Measurements from ENCODE around the gene DPP10.
"Not testable (repeated sequence)": the region's sequence is repeated elsewhere in the genome, so short reads cannot be mapped to it uniquely, and the experiment has no call there.

The DPP10 gene

DNA sequence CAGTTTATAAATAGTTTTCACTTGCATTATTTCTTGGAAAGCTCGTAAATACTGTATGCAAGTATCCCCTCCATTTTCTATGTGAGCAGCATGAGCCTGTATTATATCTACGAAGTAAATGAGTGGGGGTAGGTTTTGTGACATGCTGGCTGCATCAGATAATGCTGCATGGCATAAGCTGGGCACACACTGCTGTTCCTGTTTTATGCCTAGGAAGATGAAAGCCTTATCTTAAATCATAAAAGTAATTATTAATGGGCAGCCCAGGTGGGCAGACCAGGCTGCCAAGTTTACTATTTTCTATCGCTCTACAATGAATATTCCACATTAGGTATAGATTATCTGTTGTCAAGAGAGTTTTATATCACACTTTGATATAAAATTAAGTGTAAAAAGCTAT, 854.6 kb downstream of the DPP10 start:
- DNase-seq: no peak

DNA sequence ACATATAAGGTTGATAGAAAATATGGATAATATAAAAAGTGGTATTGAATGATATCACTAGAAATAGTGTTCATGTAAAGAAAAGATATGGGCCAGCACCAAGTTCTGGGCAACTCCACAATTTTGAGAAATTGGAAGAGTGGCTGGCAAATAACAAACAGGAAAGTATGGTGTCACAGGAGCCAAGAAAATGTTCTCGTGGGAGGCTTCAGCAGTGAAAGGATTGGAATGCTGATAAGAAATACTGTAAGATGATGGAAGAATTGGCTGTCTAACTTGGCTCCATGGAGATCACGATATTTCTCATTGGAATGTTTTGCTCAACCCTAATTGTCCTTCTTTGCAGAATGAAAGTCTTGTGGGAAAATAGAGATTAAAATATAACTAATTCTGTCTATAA, 856.8 kb downstream of the DPP10 start:
- DNase-seq: no peak

DNA sequence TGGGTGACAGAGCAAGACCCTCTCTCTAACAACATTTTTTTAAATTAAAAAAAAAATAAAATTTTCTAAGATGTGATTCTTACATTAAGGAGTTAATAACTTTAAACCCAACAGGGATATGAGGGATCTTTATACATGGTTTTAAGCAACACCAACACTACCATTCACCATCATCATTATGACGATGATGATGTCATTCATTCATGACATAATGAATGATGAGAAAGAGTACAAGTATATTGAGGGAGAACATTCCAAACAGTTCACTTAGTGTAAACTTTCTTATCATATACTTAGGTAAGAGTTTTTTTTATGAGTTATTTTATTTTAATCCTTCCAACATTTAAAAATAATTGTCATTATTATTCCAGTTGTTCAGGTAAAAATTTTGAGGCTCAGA, 863.3 kb downstream of the DPP10 start:
- DNase-seq: no peak

DNA sequence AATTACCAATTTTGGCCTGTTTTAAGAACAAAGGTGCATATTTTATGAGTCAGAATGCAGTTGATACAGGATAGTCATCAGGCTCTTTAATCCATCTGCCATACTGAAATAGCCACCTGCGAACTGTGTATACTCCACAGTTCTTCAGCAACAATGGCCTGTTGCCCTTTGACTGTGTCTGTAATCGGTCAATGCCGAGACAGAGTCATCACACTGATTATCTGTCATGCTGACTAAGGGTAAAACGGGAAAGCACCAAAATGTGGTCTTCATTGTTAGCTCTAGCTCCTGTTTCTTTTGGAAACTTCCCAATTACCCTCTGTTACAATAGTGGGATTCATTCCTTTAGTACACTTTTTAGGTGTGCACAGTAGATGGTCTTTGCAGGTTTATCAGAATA, 871.7 kb downstream of the DPP10 start:
- no peak for DNase-seq

DNA sequence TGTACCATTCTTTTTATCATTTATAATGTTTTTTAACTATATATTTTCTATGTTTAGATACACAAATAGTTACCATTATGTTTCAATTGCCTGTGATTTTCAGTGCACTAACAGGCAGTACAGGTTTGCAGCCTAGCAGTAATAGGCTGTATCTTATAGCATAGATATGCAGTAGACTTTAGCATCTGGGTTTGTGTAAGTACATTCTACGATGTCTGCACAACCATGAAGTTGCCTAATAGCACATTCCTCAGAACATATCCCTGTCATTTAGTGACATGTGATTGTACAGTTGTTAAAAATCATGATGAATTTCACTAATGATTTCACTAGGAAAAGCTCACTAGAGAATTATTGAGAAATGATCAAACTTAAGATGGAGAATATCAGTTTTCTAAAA, 884.6 kb downstream of the DPP10 start:
- no peak for DNase-seq

DNA sequence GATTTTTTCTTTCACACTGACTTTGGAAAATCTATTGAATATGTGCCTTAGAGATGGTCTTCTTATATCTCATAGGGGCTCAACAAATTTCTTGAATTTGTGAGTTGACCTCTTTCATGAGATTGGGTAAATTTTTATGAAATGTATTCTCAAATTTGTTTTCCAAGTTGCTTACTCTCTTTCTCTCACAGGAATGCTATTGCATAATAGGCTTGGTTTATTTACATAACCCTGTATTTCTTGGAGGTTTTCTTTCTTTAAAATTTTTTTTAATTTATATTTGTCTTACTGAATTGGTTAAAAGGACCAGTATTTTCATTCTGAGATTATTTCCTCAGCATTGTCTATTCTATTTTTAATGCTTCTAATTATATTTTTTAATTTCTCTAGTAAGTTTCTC, 917.1 kb downstream of the DPP10 start:
- DNase-seq: no peak

DNA sequence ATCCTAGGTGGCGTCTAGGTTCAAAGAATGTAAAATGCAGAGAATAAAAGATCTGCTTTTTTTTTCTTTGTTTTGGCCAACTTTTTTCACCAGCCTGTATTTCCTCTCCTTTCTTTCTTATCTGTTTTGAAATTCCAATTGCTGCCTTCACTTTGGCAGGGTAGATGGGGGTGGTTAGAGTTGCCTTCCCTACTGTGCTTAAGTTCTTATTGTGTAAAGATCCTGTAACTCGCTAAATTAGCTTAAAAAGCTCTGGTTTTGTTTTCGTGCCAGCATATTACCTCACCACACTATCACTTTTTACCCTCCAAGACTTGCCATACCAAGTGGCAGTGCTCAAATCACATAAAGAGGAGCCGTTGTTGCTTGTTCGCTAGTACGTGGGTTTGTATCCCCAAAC, 921.7 kb downstream of the DPP10 start:
- DNase-seq: no peak

DNA sequence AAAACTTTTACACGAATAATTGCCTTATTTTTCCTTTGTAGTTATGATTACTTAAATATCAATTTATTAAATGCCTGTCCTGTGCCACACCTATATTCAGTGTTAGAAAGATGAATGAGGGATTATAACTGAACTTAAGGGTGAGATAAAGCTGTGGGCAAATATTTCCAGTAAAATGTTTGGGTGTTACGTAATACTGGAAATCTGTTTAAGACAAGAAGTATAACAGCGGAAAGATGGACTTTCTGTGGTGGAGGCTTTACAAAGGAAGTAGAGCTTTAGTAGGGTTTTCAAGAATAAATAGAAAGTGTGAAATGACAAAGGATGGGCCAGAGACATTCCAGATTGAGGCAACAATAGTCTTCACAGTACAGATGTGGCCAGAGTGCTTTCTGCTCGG, 927.0 kb downstream of the DPP10 start:
- DNase-seq: no peak

DNA sequence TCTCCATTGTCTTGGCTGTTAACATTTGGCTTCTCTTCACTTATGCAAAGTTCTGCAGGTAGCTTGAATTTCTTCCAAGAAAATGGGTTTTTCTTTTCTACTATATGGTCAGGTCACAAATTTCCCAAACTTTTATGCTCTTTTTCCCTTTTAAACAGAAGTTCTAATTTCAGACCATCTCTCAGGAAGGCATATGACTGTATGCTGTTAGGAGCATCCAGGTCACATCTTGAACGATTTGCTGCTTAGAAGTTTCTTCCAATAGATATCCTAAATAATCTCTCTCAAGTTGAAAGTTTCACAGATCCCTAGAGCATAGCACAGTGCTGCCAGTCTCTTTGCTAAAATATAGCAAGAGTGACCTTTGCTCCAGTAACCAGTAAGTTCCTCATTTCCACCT, 932.5 kb downstream of the DPP10 start:
- DNase-seq: no peak

DNA sequence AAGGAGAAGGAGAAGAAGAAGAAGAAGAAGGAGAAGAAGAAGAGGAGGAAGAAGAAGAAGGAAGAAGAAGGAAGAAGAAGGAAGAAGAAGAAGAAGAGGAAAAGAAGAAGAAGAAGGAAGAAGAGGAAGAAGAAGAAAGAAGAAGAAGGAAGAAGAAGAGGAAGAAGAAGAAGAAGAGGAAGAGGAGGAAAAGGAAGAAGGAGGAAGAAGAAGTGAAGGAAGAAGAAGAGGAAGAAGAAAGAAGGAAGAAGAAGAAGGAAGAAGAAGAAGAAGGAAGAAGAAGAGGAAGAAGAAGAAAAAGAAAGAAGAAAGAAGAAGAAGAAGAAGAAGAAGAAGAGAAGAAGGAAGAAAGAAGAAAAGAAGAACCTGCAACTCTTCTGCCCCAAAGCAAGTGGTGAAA, 942.0 kb downstream of the DPP10 start:
- DNase-seq: no peak

DNA sequence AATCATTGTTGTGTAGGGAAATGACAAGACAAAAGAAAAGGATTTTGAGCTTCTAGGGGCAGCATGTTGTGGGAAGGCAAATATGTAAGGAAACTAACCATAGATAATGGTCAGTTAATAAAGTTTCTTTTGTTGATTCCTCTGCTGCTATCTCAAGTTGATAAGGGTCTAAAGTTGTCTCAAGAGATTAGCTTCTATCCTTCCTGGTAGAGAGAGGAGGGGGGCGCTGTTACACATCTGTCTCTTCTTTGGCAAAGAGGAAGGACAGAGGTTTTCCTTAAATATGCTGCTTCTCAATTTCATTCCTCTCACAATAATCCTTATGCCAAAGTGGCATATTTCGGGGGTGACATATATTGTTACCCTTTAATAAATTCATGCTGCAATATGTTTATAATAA, 944.0 kb downstream of the DPP10 start:
- DNase-seq: no peak

DNA sequence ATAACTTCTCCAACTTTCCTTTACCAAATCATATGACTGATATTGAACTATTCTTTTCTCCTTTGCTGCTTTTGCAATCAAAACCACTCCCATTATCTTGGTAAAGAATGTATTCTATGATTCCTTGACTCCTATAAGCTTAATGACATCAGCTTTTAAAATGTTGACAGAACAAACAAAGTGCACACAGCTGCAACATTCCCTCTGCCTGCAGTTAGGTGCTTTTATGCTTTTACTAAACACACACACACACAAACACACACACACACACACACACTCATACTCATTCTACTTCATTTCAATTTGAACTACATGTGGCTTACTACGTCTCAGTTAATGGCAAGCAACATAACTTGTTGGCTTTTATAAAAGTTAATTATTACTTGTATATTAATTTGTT, 946.6 kb downstream of the DPP10 start:
- no peak for DNase-seq

DNA sequence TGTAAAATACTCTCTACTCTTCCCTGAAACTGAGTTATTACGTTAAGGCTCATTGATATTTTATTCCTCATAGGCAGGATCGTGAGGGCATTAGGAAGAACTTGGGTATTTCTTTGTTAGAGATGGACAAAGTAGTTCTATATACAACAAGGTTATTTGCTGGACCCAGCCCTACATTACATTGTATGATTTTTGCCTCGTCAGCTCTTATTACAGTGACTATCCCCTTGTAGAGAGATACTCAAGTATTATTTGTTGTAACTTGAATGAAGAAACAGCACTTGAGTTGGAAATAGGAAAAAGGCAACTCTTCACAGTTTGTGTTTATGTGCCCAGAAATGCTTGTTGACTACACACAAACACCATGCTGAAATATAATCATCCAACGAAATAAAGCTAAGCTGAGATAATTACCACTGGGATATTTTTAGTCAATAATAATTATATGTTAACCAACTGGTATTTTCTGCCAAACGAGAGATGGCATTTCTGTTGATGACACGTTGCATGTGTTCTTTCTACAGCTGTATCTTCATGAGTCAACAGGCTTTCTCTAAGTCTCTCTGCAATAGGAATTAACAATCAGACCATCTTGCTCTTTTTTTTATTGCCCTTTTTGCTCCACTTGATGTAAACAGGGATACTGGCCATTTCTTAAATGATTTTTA, 947.6 kb downstream of the DPP10 start:
- no peak for DNase-seq

DNA sequence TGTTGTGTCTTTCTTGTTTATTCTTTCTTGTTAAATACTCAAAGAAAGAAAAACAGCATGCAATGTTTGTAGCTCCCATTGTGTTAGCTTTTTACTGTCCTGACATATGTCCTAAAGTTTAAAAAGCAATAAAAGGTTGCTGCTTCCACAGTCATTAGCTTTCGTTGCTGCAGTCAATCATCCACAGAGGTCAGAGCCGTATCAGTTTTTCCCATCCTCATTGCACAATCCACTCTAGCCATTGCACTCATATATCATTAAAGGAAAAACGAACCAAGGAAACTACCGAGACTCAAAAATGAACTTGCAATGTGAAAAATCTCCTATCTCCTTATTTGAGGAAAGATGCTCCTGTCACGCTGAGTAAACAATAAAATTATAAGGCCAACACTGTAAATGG, 954.1 kb downstream of the DPP10 start:
- no peak for DNase-seq

DNA sequence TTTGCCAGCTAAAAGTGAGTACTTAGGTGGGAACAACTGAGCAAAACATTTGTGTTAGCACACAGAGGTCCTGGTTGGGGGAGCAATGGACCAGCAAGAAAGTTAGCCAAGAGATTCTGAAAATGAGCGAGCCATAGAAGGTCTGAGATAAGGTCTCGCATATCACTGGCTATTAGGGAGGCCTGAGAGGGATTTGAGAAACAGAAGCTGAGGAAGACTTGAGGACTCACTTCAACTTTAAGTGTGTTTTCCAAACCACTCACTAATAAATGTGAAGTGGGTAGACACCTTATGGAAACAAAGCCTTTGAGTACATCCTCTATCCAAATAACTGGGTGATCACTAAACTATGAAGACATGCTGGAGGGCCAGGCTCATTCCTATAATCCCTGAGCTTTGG, 958.5 kb downstream of the DPP10 start:
- no peak for DNase-seq

DNA sequence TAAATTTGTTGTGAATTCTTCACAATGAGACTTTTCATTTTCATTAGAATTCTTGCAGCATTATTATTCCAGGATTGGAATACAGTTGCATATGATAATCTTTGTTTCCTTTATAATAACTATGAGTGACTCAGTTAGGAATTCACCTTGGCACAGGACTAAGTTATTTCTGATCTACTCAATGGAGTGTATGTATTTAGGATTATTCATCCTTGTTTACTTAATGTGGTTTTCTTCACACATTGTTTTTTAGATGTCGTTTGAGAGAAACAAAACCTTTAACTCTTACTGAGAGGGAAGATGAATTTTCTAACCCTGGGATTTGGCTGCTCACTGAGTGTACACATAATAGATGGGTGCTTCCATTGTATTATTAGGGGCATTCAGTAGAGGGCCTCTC, 970.1 kb downstream of the DPP10 start:
- DNase-seq: no peak

DNA sequence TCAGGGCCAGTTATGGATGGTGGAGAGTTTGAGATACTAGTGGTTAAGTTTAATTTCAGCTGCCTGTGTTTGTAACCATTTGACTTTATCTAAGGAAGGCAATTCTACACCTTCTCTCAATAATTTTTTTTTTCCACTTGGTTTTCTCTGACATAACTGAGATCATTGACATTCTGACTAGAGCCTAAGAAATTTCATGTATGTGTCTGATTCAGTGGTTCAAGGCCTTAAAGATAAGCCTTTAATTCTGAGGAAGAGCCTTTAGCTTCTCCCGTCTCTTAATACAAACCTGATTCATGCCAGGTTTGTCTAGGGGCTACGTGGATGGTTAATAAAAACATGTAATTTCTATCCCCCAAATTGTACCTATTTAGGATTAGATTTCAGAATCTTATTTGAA, 971.4 kb downstream of the DPP10 start:
- DNase-seq: no peak

DNA sequence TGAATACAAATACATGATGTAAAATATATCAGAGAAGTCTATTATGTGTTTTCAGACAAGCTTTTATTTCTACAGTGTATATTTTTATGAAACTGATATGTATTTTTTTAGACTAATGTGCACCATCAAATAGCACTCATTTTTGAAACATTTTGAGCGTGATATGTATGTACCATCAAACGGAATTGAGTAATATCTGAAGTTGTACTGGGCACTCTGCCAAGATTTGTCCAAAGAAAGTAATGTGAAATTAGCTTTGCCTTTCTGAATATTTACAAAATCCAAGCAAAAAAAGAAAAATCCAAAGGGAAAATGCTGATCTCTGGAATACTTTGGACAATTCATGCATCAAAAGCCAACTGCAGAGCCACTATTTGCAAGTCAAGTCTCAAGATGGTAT, 972.0 kb downstream of the DPP10 start:
- no peak for DNase-seq

DNA sequence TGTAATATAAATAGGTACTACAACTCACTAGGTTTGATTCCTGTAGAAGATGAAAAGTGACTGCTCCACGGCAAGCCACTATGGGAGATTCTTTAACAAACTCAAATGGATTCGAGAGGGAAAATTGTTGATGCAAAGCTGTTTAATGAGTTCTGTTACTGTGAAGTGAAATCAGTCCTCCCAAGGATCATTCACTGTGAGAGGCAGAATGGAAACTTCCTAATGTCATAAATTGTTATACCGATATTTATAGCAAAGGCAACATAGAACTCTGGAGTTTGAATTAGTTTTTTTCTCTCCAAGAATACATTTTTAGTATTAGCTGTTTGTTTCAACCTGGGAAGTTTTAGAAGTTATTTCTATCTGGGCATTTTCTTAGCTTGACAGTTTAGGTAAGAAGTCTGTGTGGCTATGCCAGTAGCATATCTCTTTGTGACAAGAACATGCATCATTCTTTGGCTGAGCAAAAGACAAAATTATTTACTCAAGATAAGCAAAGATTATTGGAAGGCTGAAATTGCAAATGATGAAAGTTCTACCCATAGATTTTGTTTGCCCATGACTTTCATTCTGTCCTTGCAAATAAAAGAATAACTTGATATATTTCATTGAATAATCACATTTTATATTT, 979.7 kb downstream of the DPP10 start:
- no peak for DNase-seq

DNA sequence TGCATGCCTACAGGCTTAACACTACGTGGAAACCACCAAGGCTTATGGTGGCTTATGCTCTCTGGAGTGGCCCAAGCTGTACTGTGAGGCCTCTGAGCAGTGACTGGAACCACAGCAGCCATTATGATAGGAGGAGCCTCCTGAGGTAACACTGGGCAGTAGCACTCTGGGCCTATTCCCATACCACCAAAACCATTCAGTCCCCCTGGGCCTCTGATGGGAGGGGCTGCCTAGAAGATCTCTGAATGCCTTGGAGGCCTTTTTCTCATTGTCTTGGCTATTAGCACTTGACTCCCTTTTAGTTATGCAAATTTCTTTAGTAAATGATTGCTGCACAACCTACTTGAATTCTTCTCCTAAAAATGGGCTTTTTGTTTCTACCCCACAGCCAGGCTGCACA, 985.0 kb downstream of the DPP10 start:
- no peak for DNase-seq

DNA sequence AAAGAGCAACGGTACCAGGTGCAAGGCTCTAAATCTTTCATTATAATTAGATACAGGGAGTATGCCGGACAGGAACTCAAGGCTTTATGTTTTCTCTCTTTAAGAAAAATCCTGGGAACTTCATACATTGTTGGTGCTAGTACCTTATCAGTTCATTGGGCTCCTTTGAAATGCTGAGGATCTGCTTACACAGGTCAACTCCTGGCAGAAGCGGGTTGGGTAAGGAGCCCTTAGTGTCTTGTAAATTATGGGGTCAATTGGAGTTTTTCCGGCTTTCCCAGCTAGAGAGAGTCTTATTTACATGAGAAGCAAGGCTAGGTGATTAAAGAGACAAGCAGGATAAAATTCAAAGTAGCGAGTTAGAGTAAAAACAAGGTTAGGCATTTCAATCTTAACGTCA, 998.3 kb downstream of the DPP10 start:
- not testable (repeated sequence) for DNase-seq

DNA sequence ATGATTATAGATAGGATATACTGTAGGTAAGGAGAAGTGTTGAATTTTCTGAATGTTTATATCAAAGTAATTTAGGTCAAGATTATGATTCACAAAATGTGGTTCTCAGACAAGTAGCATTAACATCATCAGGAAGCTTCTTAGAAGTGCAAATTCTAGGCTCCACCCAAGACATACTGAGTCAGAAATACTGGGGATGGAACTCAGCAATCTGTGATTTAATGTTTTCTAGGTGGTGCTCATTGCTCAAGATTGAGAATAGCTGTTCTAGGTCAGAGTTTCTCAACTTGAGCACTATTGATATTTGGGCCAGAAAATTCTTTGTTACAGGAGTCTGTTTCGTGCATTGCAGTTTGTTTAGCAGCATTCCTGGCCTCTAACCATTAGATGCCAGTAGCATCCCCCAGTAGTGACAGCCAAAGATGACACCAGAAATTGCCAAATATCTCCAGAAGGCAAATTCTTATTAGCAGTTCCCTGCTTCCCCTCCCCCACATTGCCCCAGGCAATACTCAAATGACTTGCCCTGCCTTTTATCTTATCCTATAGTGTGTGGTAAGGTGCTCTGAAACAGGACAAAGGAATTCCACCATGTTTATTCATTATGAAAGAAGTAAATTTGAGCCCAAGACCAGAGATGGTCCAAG, 1001.2 kb downstream of the DPP10 start:
- no peak for DNase-seq

DNA sequence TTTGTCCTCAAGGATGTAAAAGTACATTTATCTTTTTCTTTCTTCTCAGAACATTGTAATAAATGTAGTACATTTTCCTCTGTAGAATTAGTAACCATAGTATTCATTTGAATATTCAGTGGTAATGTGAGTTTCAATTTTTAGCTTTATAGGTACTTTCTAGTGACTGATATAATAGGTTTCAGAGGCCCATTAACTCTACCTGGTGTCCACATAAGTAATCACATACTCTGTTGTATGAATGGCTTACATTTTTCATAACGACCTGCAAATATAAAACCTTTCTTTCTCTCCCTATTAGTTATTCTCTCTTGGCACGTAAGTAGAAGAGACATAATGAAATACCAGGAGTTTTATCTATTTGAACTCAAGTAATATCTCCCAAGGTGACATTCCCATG, 1017.6 kb downstream of the DPP10 start:
- no peak for DNase-seq

DNA sequence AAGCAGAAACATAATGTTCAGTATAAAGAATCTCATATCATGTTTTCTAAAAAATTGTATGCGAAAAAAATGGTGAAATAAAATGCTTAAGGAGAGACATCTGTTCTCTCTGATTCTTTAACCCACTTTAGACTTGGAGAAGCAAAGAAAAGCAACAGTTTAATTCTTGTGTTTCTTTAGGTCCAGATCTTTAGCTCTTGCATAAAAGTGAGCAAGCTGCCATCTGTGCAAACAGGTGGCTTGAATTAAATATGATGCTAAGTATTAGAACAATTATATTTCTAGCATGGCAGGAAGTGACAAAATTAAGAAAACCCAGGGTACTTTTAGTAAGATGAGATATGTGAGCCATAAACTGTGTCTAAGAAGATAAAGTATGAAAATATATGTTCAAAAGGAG, 1038.3 kb downstream of the DPP10 start:
- no peak for DNase-seq

DNA sequence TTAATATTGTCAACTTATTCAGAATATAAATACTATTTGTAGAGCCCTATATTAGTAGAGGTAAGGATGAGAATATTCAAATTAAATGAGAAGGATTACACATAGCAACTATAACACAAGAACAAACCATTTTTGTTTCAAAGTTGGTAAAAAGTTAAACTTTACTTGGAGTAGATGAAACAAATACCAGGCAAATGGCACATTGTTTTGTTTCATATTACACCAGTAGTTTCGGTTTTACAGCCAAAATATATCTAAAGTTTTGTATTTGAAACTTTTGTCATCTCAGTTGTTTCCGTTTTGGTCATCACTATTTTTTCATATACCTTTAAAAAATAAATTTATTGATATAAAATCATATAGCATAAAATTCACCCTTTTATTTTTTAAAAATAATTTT, 1039.4 kb downstream of the DPP10 start:
- no peak for DNase-seq
